HepG2 (cell line): ENCODE data around the gene DENND11.

Experiments
- AKAP8 ChIP-seq: sonication (generic); formaldehyde crosslinking; IDR thresholded peaks from 2 replicates; pipeline ENCODE4 v1.5.1; 2020; ENCODE audit warnings: mild to moderate bottlenecking, missing genetic modification reagents
- GZF1 ChIP-seq: sonication (generic); formaldehyde crosslinking; IDR thresholded peaks from 2 replicates; pipeline ENCODE4 v1.5.1; 2020; ENCODE audit warnings: mild to moderate bottlenecking, missing genetic modification reagents
- PRDM4 ChIP-seq: sonication (generic); formaldehyde crosslinking; IDR thresholded peaks from 2 replicates; pipeline ENCODE4 v1.9.0; 2021; ENCODE audit warnings: missing genetic modification reagents, borderline replicate concordance
- U2AF2 ChIP-seq: fragments of 200-400 bp; formaldehyde crosslinking; IDR thresholded peaks from 2 replicates; pipeline ENCODE4 v1.6.1; 2017; ENCODE audit warnings: low read depth, mild to moderate bottlenecking, low read length
- ZBTB39 ChIP-seq: sonication (generic); formaldehyde crosslinking; IDR thresholded peaks from 2 replicates; pipeline ENCODE4 v1.5.0; 2020; ENCODE audit warnings: missing genetic modification reagents
- ZXDC ChIP-seq: sonication (generic); formaldehyde crosslinking; IDR thresholded peaks from 2 replicates; pipeline ENCODE4 v1.5.0; 2020; ENCODE audit warnings: mild to moderate bottlenecking, missing genetic modification reagents
- TF ChIP-seq, protein P1 (sequence below): sonication (generic); formaldehyde crosslinking; IDR thresholded peaks from 2 replicates; pipeline ENCODE4 v1.5.1; 2020; ENCODE audit warnings: mild to moderate bottlenecking, missing genetic modification reagents

DNA sequence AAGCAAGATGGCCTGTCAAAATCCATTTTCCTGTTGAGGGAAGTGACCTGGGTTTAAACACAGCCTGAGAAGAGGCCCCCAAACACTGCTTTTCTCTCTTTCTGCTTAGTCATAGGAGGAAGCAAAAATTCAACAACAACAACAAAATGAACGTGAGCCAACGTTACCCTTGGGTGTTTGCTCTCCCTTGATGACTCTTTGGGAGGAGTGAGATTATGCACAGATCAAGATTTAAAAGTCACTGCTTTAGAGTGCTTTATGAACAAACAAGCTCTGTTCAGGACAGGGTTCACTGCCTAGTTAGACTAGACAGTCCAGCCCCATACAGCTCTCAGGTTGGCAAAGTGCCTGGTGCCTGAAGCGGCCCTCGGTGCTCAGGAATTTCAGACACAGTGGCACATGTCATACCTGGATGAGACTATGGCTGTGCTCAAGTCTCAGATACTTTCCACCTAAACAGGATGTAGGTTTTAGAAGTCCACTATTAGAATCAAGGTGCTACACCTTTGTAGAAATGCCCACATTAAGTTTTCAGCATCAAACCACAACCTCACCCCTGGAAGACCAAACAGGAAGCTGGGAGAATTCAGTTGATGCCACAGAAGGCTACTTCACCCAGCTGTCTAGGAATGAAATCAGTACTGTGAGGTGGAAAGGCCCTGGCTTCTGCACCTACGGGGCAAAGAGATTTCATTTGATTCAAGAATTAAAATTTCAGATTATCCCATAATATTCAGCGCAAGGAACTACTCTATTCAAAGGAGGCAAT lies 38.7 kb downstream of the DENND11 start:
- TF ChIP-seq PRDM4 (CRISPR knock-in tag) = no peak
- no peak for TF ChIP-seq GZF1 (CRISPR knock-in tag)
- TF ChIP-seq ZBTB39 (CRISPR knock-in tag) = no peak
- no peak for TF ChIP-seq ZXDC (CRISPR knock-in tag)
- TF ChIP-seq, protein P1, sequence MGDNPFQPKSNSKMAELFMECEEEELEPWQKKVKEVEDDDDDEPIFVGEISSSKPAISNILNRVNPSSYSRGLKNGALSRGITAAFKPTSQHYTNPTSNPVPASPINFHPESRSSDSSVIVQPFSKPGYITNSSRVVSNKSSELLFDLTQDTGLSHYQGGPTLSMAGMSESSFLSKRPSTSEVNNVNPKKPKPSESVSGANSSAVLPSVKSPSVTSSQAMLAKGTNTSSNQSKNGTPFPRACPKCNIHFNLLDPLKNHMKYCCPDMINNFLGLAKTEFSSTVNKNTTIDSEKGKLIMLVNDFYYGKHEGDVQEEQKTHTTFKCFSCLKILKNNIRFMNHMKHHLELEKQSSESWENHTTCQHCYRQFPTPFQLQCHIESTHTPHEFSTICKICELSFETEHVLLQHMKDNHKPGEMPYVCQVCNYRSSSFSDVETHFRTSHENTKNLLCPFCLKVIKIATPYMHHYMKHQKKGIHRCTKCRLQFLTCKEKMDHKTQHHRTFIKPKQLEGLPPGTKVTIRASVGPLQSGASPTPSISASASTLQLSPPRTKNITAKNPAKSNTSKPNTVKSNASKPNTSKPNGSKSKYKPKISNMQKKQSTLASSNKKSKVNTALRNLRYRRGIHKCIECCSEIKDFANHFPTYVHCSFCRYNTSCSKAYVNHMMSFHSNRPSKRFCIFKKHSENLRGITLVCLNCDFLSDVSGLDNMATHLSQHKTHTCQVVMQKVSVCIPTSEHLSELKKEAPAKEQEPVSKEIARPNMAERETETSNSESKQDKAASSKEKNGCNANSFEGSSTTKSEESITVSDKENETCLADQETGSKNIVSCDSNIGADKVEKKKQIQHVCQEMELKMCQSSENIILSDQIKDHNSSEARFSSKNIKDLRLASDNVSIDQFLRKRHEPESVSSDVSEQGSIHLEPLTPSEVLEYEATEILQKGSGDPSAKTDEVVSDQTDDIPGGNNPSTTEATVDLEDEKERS (CRISPR knock-in tag) = no peak
- TF ChIP-seq AKAP8 (CRISPR knock-in tag) = no peak
- TF ChIP-seq U2AF2 = no peak
